ENCODE data around the gene OLR1. TPM values are rescaled to one million over a fixed set of nuclear protein-coding genes. Genes with fewer than 3 reads are reported as not detected.

The OLR1 gene
- total RNA-seq, 1 donor from 2014 or later, result not detected

DNA sequence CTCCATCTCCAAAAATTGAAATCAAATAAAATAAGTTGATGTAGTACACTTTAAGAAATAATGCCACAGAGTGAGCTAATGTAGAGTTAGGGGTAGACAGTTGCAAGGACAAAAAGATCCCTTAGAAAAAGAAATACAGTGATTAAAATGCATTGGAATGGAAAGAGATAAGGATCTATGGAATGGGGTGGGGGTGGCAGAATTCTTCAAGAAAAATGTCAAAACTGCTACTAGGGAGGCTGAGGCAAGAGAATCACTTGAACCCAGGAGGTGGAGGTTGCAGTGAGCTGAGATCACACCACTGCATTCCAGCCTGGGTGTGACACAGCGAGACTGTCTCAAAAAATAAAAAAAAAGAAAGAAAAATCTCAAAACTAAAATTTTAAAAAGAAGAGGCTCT lies 6.5 kb downstream of the OLR1 start:
- Mint-ChIP-seq H3K36me3 (ENCODE audit: unreplicated experiment) (no peaks in the 10 kb centered on the region), H3K27me3 (ENCODE audit: unreplicated experiment) (no peaks in the 10 kb centered on the region), H3K9me3 (ENCODE audit: unreplicated experiment) (no peaks in the 10 kb centered on the region), H3K4me3 (ENCODE audit: unreplicated experiment) (no peak overlapping the region), H3K27ac (ENCODE audit: unreplicated experiment) (no peak overlapping the region), H3K4me1 (ENCODE audit: low read depth, unreplicated experiment) (no peaks in the 10 kb centered on the region)
- TF ChIP-seq, protein P1, sequence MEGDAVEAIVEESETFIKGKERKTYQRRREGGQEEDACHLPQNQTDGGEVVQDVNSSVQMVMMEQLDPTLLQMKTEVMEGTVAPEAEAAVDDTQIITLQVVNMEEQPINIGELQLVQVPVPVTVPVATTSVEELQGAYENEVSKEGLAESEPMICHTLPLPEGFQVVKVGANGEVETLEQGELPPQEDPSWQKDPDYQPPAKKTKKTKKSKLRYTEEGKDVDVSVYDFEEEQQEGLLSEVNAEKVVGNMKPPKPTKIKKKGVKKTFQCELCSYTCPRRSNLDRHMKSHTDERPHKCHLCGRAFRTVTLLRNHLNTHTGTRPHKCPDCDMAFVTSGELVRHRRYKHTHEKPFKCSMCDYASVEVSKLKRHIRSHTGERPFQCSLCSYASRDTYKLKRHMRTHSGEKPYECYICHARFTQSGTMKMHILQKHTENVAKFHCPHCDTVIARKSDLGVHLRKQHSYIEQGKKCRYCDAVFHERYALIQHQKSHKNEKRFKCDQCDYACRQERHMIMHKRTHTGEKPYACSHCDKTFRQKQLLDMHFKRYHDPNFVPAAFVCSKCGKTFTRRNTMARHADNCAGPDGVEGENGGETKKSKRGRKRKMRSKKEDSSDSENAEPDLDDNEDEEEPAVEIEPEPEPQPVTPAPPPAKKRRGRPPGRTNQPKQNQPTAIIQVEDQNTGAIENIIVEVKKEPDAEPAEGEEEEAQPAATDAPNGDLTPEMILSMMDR (IDR thresholded peaks at IDR 0.05; ENCODE audit: partially characterized antibody, unreplicated experiment), result no peak
- no peak for DNase-seq

DNA sequence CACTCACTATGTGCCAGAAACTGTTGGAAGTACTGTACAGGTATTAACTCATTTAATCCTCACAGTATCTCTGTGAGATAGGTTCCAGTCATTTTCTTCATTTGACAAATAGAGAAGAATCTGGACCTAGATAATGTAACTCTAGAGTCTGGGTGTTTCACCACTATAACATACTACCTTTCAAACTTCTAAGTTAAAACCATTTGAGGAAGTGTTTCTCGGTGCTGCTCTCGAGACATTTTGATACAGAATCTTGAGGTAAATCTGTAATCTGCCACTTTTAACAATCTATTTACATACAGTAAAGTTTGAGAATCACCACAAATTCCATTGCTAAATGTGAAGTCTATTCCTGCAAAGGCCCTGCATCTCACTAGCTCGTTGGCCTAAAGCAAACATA lies 8.8 kb downstream of the OLR1 start:
- no peaks in the 10 kb centered on the region for H3K36me3 Mint-ChIP-seq (ENCODE audit: unreplicated experiment)
- TF ChIP-seq, protein P1 (IDR thresholded peaks at IDR 0.05; ENCODE audit: partially characterized antibody, unreplicated experiment), result no peak
- no peak overlapping the region for H3K27ac Mint-ChIP-seq (ENCODE audit: unreplicated experiment)
- no peak overlapping the region for H3K4me3 Mint-ChIP-seq (ENCODE audit: unreplicated experiment)
- DNase-seq, result no peak
- H3K4me1 Mint-ChIP-seq (ENCODE audit: low read depth, unreplicated experiment), result no peaks in the 10 kb centered on the region
- H3K27me3 Mint-ChIP-seq (ENCODE audit: unreplicated experiment), result no peaks in the 10 kb centered on the region
- no peaks in the 10 kb centered on the region for H3K9me3 Mint-ChIP-seq (ENCODE audit: unreplicated experiment)

DNA sequence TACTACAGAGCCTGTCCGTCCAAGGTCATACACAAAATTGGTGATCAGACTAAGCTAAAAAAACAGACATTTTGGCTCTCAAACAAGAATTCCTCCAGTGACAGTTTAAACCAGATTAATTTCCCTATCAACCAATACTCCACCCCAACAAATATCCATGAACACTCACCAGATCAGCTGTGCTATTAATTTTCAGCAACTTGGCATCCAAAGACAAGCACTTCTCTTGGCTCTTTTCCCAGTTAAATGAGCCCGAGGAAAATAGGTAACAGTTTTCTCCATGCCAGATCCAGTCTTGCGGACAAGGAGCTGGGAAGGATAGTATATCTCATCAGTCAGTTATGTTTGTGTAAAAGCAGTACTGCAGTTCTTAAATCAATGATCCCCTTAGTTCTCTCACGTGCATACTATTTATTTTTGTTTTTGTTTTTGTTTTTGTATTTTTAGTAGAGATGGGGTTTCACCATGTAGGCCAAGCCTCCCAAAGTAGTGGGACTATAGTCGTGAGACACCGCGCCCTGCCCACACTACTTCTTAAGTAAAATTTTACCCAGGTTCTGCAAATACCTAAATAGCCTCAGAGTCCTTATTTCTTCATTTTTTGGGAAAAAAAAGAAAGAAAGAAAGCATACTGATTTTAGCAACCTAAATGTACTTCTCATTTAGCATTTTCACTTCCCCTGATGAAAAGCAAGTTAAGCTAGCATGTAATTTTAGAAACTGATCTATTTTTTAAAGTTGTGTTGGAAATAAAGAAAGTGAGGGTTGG lies 11.1 kb downstream of the OLR1 start:
- Mint-ChIP-seq H3K9me3 (ENCODE audit: unreplicated experiment) (no peaks in the 10 kb centered on the region), H3K36me3 (ENCODE audit: unreplicated experiment) (no peaks in the 10 kb centered on the region), H3K27me3 (ENCODE audit: unreplicated experiment) (no peaks in the 10 kb centered on the region), H3K27ac (ENCODE audit: unreplicated experiment) (no peak overlapping the region), H3K4me3 (ENCODE audit: unreplicated experiment) (no peak overlapping the region), H3K4me1 (ENCODE audit: low read depth, unreplicated experiment) (no peaks in the 10 kb centered on the region)
- TF ChIP-seq, protein P1 (IDR thresholded peaks at IDR 0.05; ENCODE audit: partially characterized antibody, unreplicated experiment), result no peak
- DNase-seq, result no peak

DNA sequence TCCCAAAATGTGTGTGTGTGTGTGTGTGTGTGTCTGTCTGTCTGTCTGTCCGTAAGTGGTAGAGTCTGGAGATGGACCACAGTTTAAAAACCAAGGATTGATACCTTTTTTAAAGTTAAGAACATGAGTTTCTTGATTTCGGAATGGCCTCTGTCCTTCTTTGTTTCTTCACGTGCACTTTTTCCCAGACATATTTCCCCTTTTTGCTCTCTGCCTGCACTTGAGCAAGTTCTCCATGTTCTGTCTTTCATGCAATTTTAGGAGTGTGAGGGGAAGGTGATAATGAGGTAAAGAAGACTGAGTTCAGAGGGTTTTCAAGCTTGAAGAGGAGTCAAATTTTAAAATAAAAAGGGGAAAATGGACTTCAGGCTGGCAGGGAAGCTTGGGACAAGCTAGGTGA lies 12.7 kb downstream of the OLR1 start:
- H3K4me1 Mint-ChIP-seq (ENCODE audit: low read depth, unreplicated experiment), result no peaks in the 10 kb centered on the region
- TF ChIP-seq, protein P1 (IDR thresholded peaks at IDR 0.05; ENCODE audit: partially characterized antibody, unreplicated experiment), result no peak
- no peak overlapping the region for H3K27ac Mint-ChIP-seq (ENCODE audit: unreplicated experiment)
- no peak for DNase-seq
- H3K36me3 Mint-ChIP-seq (ENCODE audit: unreplicated experiment), result no peaks in the 10 kb centered on the region
- no peak overlapping the region for H3K4me3 Mint-ChIP-seq (ENCODE audit: unreplicated experiment)
- no peaks in the 10 kb centered on the region for H3K9me3 Mint-ChIP-seq (ENCODE audit: unreplicated experiment)
- no peaks in the 10 kb centered on the region for H3K27me3 Mint-ChIP-seq (ENCODE audit: unreplicated experiment)

DNA sequence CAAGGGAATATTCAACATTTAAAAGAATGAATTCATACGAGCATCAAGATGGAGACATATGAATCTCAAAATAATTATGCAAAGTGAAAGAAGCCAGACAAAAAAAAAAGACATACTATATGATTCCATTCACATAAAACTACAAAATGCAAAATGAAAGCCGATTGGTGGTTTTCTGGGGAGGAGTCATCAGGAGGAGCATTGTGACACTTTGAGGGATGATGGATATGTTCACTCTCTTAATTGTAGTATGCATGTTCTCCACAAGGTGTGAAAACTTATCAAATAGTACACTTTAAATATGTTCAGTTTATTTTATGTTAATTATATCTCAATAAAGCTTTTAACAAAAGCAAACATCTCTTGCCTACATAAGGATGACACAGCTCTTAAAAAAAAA lies 13.5 kb downstream of the OLR1 start:
- TF ChIP-seq, protein P1 (IDR thresholded peaks at IDR 0.05; ENCODE audit: partially characterized antibody, unreplicated experiment), result no peak
- Mint-ChIP-seq H3K9me3 (ENCODE audit: unreplicated experiment) (no peaks in the 10 kb centered on the region), H3K4me3 (ENCODE audit: unreplicated experiment) (no peak overlapping the region), H3K36me3 (ENCODE audit: unreplicated experiment) (no peaks in the 10 kb centered on the region), H3K27me3 (ENCODE audit: unreplicated experiment) (no peaks in the 10 kb centered on the region), H3K27ac (ENCODE audit: unreplicated experiment) (no peak overlapping the region), H3K4me1 (ENCODE audit: low read depth, unreplicated experiment) (no peaks in the 10 kb centered on the region)
- no peak for DNase-seq

Measured in glutamatergic neuron (in vitro differentiated cells).